Activated T-cell treated with anti-CD3 and anti-CD28 coated beads, Interleukin-2, amount 50 U/mL, for 1 hour (primary cell): ENCODE data around the gene LCP1.
"Not testable (repeated sequence)": the region's sequence is repeated elsewhere in the genome, so short reads cannot be mapped to it uniquely, and the experiment has no call there.

Experiments
- DNase-seq: peaks from one replicate; pipeline ENCODE4 v3.0.0-alpha.2; 2020

LCP1 gene

DNA sequence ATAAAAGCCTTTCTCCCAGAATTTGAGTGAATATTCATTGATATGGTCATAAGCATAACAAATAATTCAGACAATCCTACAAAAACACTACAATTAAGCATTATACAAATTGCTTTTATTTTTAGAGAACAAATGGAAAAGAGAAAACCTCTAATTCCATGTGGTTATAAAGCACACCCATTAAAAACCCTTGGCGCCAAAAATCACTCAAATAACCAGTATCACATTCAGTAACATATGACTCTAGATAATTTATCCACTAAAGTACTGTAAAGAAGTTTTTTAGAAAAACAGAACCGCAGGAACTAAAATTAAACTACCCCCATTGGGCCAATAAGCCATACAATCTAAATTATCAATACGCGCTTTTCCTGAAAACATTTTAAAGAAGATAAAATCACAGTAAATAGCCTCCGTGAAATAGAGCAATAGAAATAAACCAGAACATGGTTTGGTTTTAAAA lies 569 bp downstream of the LCP1 start:
- DNase-seq: no peak

GRCh38 chr13:46179969-46180763 lies 1.8 kb downstream of the LCP1 start:
- DNase-seq: no peak

- peak; percentile 68 for DNase-seq
These were observed 2.5 kb downstream of the LCP1 start for GRCh38 chr13:46179491-46179908.

DNA sequence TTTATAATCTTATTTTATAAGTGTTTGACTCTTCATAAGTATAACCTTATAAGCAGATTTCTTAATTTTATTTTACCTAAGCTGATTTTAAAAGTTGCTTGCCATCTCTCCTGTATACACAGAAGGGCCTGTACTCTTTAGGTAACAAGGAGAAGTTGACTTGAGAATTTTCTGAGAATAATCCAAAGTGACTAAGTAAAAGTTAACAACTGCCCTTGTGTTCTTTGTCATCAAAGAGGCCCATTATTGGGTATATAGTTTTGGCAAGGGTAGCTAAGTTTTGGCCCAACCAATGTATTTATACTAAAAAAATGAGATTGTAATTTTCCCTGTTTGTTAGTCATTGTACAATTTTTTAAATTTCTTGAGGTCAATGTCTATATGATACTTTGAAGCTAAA lies 3.2 kb downstream of the LCP1 start:
- no peak for DNase-seq

GRCh38 chr13:46178143-46178542 lies 3.8 kb downstream of the LCP1 start:
- no peak for DNase-seq

- DNase-seq: no peak
These were observed 5.2 kb downstream of the LCP1 start for GRCh38 chr13:46176756-46177155.

DNA sequence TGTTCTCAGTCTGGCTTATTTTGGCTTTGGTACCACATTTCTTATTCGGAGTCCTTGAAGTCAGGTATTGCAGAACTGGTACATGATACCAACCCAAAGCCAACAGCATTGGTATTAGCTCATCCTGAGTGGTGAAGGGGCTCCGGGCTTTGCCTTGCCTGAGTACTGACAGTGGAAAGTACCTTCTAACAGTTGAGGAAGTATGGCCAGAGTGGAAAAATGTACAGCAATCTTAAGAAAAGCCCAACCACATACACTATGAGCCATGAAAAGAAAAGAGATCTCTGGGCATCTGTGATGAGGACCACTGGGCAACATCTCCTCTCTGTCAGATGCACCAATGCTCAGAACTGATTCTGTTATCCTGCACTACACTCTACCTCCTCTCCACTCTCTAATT lies 8.3 kb downstream of the LCP1 start:
- no peak for DNase-seq

DNA sequence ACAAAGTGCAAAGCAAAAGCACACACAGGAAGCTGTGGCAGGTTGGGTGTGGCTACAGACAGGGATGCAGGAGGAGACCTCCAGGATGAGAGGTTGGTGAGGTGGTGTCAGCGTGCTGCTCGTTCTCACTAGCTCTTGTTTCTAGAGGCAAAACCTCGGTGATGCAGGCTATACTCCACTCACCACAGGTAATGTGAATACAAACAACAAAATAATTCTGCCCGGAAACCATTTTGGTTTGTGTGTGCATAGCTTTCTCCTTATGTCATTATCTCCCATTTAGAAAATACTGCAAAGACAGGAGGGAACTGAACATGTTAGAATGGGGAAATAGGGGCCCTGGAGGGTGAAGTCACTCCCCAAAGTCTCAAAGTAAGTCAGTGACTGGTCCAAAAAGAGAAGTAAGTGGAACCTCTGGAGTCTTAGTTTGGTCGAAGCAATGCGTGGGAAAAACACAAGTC lies 9.4 kb downstream of the LCP1 start:
- DNase-seq: peak; percentile 56

- DNase-seq: no peak
These were observed 10.2 kb downstream of the LCP1 start for GRCh38 chr13:46171739-46172138.

- DNase-seq: no peak
These were observed 10.8 kb downstream of the LCP1 start for GRCh38 chr13:46171217-46171616.

GRCh38 chr13:46170687-46171086 lies 11.3 kb downstream of the LCP1 start:
- no peak for DNase-seq

DNA sequence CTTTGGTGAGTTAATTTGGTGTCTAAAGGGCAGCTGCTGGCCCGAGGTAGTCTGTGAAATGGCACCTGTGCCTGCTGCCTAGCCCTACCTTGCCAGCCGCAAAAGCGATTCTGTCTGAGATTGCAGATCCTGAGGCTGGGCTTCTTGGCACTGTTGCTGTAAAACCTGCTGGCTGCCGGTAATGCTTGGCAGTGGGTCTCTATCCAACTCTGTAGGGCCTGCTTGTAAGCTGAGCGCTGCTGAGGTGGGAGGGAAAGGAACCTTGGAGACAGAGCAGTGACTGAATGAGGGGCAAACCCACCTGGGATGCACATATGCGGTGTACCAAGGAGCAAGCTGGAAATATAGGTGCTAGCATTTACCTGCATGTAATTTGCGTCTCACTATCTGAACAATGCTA lies 11.7 kb downstream of the LCP1 start:
- DNase-seq: no peak

DNA sequence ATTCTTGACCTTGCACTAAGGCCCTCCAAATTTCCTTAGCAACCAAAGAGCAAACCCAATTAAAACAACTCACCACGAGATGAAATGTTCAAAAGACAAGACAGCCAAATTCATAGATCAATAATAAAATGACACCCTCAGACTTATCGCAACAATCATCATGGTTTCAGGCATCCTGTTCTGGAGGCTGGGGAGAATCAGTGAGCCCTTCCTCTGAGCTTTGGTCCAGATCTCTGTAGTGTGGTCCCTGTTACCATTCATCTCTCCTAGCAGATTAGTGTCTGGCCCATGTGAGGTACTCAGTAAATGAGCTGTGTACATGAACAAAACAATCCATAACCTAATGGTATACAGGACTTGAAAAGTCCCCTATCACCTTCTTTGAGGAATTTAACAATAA lies 12.2 kb downstream of the LCP1 start:
- DNase-seq: no peak

GRCh38 chr13:46168783-46169182 lies 13.2 kb downstream of the LCP1 start:
- DNase-seq: no peak

DNA sequence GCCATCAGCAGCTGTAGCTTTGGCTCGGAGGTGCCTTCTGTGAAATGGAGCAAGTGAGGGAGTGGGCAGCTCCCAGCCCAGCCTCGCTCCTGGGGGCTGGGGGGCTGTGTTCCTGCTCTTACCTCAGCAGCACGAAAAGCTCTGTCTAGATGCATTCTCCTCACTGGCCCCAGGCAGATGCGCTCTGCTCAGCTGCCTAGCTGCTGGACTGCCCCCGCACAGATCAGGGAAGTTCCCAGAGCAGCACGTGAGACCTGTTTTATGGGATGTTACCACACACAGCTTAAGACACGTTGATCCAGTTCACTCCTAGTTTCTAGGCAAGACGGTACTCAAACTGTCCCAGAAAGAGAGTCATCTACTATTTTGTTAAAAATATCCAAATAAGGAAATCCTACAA lies 13.6 kb downstream of the LCP1 start:
- DNase-seq: peak; percentile 44

DNA sequence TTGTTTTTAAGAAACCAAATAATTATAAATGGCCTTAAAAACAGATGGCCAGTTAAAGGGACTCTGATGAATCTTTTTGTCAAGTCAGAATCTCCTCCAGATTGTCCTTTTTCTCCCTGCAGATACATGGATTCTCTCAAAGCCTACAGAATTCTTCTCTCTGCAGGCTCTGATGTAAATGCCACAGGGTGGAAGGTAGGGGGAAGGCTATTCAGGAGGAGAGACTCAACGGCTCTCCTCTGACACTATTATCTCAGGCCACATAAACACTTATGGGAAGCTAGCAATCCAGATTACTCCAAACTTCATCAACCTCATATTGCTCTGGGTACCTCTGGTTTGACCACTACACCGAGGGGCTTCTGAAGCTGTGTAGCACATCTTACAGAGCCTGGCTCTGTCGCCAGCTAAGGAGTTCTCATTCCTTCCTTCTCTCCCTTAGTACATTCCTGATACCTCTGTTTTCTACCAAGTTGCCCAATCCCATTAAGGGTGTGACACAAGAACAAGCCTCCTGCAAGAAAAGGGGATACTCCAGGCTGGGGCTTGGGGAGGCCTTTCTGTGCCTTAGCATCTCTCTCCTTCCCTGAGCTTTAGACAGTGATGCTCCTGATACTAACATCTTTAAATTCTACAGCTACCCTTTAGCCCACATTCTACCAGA lies 14.9 kb downstream of the LCP1 start:
- no peak for DNase-seq

- no peak for DNase-seq
These were observed 15.8 kb downstream of the LCP1 start for GRCh38 chr13:46166224-46166584.

DNA sequence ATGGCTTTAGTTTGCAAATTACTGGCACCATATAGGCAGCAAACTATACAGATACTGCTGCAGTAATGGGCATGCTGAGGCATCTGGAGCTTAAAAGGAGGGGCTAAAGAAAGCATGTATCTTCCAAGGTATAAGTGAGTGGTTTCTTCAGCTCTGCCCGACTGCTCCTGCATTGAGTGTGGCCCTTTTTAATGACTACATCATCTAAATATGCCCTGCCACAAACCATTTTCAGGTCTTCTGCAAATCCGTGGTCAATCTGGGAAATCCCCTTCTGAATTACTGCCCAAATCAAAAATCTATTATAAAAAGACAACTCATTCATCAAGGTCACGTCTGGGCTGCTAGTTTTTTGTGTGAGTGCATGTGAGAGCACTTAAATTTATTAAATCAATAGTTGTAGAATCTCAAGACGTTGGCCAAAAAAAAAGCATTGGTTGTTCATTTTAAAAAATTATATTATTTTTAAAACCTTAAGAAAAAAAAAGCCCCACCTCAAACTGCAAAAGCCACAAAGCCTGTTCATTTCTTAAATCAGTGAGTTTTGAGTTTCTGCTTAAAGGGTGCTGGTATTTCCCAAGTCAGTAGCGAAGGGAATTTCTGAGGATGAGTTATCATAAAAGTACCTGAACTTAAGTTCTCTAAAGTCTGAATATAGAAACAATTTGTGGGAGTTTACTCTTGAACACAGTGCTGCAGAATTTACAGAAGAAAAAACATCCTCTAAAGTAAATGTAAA lies 16.3 kb downstream of the LCP1 start:
- no peak for DNase-seq

- no peak for DNase-seq
These were observed 17.3 kb downstream of the LCP1 start for GRCh38 chr13:46164661-46165060.

GRCh38 chr13:46162741-46163140 lies 19.2 kb downstream of the LCP1 start:
- DNase-seq: not testable (repeated sequence)

GRCh38 chr13:46160471-46161066 lies 21.4 kb downstream of the LCP1 start:
- no peak for DNase-seq

- DNase-seq: no peak
These were observed 21.9 kb downstream of the LCP1 start for GRCh38 chr13:46160065-46160464.

GRCh38 chr13:46158983-46159382 lies 23.0 kb downstream of the LCP1 start:
- DNase-seq: no peak
